DND-41 (cell line): ENCODE data around the gene ZNF688.
"Not testable (repeated sequence)": the region's sequence is repeated elsewhere in the genome, so short reads cannot be mapped to it uniquely, and the experiment has no call there.

Experiments used
- ATAC-seq: fragments of 200-7000 bp; cut with Tn5 transposase; 3 replicates; pipeline ENCODE4 v1.9.1; 2021; ENCODE audit warnings: low read depth; ENCODE audit not compliant: insufficient read depth
- DNase-seq: peaks from one replicate; pipeline ENCODE4 v3.0.0-alpha.2; 2020
- H2AFZ ChIP-seq: 2 replicates; pipeline ENCODE4 v1.6.0; 2012; ENCODE audit warnings: low read depth, low read length
- H3K27ac ChIP-seq: 2 replicates; pipeline ENCODE4 v1.5.1; 2012; ENCODE audit warnings: low read length, inconsistent platforms
- H3K27me3 ChIP-seq: fragments of 200-600 bp; sonication (generic); 2 replicates; pipeline ENCODE4 v1.6.0; 2012; ENCODE audit warnings: low read length, mild to moderate bottlenecking, inconsistent platforms; ENCODE audit not compliant: insufficient read depth, poor library complexity
- H3K36me3 ChIP-seq: 2 replicates; pipeline ENCODE4 v1.5.1; 2012; ENCODE audit warnings: low read length, inconsistent platforms; ENCODE audit not compliant: insufficient read depth
- H3K4me1 ChIP-seq: 2 replicates; pipeline ENCODE4 v1.5.1; 2012; ENCODE audit warnings: mild to moderate bottlenecking, low read length; ENCODE audit not compliant: insufficient read depth
- H3K4me2 ChIP-seq: 2 replicates; pipeline ENCODE4 v1.6.0; 2012; ENCODE audit warnings: mild to moderate bottlenecking, moderate library complexity, low read length, inconsistent platforms; ENCODE audit not compliant: insufficient read depth
- H3K4me3 ChIP-seq, 2 experiments: fragments of 200-600 bp in 1 of 2; shearing (Covaris generic) in 1 of 2; 2 replicates each; pipeline ENCODE4 v1.5.1; 2012 to 2016; ENCODE audit warnings: inconsistent platforms in 2 of 2, low read length in 2 of 2, mild to moderate bottlenecking in 2 of 2, low read depth in 1 of 2, moderate library complexity in 1 of 2
- H3K79me2 ChIP-seq: 2 replicates; pipeline ENCODE4 v1.6.0; 2012; ENCODE audit warnings: low read length, inconsistent platforms; ENCODE audit not compliant: insufficient read depth
- H3K9ac ChIP-seq: 2 replicates; pipeline ENCODE4 v1.6.0; 2012; ENCODE audit warnings: low read depth, mild to moderate bottlenecking, inconsistent platforms, low read length, moderate library complexity
- H3K9me3 ChIP-seq: 2 replicates; pipeline ENCODE4 v1.5.1; 2012; ENCODE audit warnings: low read length, moderate library complexity, mild to moderate bottlenecking, inconsistent platforms; ENCODE audit not compliant: insufficient read depth, severe bottlenecking
- H4K20me1 ChIP-seq: 2 replicates; pipeline ENCODE4 v1.6.0; 2012; ENCODE audit warnings: low read length; ENCODE audit not compliant: insufficient read depth
- EZH2 ChIP-seq: IDR thresholded peaks from 3 replicates; pipeline ENCODE4 v1.6.1; 2012; ENCODE audit warnings: borderline replicate concordance, low read depth, mild to moderate bottlenecking, moderate library complexity, low read length, inconsistent platforms; ENCODE audit not compliant: severe bottlenecking
- TF ChIP-seq, protein P1 (sequence below): IDR thresholded peaks from 2 replicates; pipeline ENCODE4 v1.5.1; 2012; ENCODE audit warnings: borderline replicate concordance, low read length, moderate library complexity, mild to moderate bottlenecking; ENCODE audit not compliant: poor library complexity, severe bottlenecking; ENCODE audit errors: extremely low read depth

ZNF688 gene

DNA sequence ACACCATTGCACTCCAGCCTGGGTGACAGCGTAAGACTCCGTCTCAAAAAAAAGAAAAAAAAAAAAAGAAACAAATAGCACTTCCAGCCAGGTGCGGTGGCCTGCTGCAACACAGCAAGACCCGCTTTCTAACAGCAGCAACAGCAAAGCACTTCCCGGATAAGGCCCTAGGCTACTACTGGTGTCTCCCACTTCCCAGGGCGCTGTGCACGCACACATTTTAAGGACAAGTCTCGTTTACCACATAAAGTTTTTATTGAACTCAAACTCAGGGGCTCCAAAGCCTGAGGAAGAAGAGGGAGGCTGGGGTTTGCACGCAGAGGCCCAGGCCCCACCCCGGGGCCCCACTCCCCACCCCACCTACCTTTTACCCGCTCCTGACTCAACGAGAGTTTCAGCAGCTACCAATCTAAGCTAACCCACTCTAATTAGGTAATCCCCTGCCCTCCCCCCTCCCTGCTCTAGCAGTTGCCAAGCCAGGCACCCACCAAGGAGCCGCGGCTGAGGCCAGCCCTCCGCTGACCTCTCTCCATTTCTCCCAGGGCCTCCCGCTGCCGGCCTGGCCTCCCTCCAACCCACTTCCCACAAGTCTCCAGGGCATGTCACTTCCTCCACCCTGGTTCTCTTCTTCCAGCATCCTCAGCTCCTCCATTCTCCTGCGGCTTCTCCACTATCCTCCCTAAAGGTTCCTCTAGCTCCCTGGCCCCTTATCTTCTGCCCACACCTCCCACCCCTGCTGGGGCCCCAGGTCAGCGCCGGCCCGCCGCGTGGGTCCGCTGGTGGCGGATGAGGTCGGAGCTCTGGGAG lies 47.5 kb downstream of the ZNF688 start:
- no peak for DNase-seq
- Histone ChIP-seq H3K36me3 (no peaks in the 10 kb centered on the region), H4K20me1 (no peaks in the 10 kb centered on the region), H3K9ac (no peak overlapping the region), H3K4me1 (peaks cover 25% of the 10 kb centered on the region), H3K79me2 (no peaks in the 10 kb centered on the region), H3K27ac (no peak overlapping the region), H3K9me3 (no peaks in the 10 kb centered on the region), H3K4me3 (no peak overlapping the region), H3K4me2 (no peak overlapping the region), H2AFZ (no peak overlapping the region), H3K27me3 (no peaks in the 10 kb centered on the region)
- no peak for ATAC-seq
- TF ChIP-seq, protein P1, sequence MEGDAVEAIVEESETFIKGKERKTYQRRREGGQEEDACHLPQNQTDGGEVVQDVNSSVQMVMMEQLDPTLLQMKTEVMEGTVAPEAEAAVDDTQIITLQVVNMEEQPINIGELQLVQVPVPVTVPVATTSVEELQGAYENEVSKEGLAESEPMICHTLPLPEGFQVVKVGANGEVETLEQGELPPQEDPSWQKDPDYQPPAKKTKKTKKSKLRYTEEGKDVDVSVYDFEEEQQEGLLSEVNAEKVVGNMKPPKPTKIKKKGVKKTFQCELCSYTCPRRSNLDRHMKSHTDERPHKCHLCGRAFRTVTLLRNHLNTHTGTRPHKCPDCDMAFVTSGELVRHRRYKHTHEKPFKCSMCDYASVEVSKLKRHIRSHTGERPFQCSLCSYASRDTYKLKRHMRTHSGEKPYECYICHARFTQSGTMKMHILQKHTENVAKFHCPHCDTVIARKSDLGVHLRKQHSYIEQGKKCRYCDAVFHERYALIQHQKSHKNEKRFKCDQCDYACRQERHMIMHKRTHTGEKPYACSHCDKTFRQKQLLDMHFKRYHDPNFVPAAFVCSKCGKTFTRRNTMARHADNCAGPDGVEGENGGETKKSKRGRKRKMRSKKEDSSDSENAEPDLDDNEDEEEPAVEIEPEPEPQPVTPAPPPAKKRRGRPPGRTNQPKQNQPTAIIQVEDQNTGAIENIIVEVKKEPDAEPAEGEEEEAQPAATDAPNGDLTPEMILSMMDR: no peak
- no peak for TF ChIP-seq EZH2

DNA sequence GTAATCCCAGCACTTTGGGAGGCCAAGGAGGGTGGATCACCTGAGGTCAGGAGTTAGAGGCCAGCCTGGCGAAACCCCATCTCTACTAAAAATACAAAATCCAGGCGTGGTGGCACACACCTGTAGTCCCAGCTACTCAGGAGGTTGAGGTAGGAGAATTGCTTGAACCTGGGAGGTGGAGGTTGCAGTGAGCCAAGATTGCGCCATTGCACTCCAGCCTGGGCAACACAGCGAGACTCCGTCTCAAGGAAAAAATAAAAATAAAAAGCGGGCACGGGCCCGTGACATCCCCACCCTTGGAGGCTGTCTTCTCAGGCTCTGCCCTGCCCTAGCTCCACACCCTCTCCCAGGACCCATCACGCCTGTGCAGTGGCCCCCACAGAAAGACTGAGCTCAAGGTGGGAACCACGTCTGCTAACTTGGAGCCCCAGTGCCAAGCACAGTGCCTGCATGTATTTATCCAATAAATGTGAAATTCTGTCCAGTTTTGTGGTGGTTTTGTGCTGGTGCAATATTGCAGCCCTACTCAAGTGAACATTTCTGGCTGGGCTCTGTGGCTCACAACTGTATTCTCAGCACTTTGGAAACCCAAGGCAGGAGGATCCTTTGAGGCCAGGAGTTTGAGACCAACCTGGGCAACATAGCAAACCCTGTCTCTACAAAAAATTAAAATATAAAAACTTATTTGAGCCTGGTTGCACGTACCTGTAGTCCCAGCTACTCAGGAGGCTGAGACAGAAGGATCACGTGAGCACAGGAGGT lies 48.6 kb downstream of the ZNF688 start:
- not testable (repeated sequence) for ATAC-seq, H3K9ac ChIP-seq, H4K20me1 ChIP-seq, H3K9me3 ChIP-seq, DNase-seq, H3K36me3 ChIP-seq, H3K27ac ChIP-seq, H2AFZ ChIP-seq, H3K79me2 ChIP-seq, H3K27me3 ChIP-seq, H3K4me2 ChIP-seq, H3K4me3 ChIP-seq
- H3K4me1 ChIP-seq: peaks cover 15% of the 10 kb centered on the region

DNA sequence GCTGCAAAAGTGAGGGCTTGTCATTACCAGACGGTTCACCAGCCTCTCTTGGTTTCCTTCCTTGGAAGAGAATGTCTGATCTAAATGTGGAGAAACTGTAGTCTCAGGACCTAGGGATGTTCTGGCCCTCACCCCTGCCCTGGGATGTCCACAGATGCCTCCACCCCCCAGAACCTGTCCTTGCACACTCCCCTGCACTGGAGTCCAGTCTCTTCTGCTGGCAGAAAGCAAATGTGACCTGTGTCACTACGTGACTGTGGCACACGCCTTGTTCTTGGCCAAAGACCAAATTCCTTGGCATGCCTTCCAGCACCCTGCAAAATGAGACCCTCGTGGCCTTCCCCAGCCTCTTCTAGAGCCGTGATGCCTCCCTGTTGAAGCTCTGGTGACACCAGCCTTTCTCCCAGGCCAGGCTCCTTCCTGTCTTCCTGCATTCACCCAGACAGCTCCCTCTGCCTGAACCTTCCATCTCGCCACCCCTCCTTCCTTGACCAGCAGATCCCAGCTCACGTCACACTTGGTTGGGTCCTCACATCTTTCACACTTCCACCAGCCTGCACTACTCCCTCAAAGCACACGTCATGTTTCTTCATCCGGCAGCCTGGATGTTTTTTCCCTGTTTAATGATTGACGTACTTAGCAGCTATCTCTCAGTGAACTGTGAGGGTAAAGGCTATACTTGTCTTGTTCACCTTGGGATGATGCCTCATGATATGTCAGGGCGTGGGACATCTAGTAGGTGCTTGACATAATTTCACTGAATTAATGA lies 49.5 kb downstream of the ZNF688 start:
- ATAC-seq (no peak), DNase-seq (no peak)
- no peaks in the 10 kb centered on the region for H3K36me3 ChIP-seq
- H3K27me3 ChIP-seq: no peaks in the 10 kb centered on the region
- H3K79me2 ChIP-seq: no peaks in the 10 kb centered on the region
- H3K4me3 ChIP-seq: no peak overlapping the region
- no peaks in the 10 kb centered on the region for H3K9me3 ChIP-seq
- no peak overlapping the region for H3K9ac ChIP-seq
- no peak overlapping the region for H2AFZ ChIP-seq
- TF ChIP-seq, protein P1: no peak
- TF ChIP-seq EZH2: no peak
- H3K4me1 ChIP-seq: peaks cover 8% of the 10 kb centered on the region
- H4K20me1 ChIP-seq: no peaks in the 10 kb centered on the region
- H3K4me2 ChIP-seq: no peak overlapping the region
- H3K27ac ChIP-seq: no peak overlapping the region

DNA sequence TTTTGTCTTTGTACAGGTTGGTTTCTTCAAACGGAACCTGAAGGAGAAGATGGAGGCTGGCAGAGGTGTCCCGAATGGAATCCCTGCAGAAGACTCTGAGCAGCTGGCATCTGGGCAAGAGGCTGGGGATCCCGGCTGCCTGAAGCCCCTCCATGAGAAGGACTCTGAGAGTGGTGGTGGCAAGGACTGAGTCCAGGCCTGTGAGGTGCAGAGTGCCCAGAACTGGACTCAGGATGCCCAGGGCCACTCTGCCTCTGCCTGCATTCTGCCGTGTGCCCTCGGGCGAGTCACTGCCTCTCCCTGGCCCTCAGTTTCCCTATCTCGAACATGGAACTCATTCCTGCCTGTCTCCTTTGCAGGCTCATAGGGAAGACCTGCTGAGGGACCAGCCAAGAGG lies 50.0 kb downstream of the ZNF688 start:
- DNase-seq (no peak), ATAC-seq (no peak)
- Histone ChIP-seq H3K4me1 (peaks cover 8% of the 10 kb centered on the region), H3K27ac (no peak overlapping the region), H2AFZ (no peak overlapping the region), H3K4me2 (no peak overlapping the region), H3K9me3 (no peaks in the 10 kb centered on the region), H4K20me1 (no peaks in the 10 kb centered on the region), H3K9ac (no peak overlapping the region), H3K4me3 (no peak overlapping the region), H3K27me3 (no peaks in the 10 kb centered on the region), H3K79me2 (no peaks in the 10 kb centered on the region), H3K36me3 (peaks cover 5% of the 10 kb centered on the region; the same call in 1 of the 2 replicates)
- TF ChIP-seq EZH2: no peak
- TF ChIP-seq, protein P1: no peak
